ENCODE data around the gene SRGAP1. TPM values are rescaled to one million over a fixed set of nuclear protein-coding genes. Genes with fewer than 3 reads are reported as not detected.

SRGAP1 gene
- total and polyA plus RNA-seq, 2 of the 13 experiments (the other 11 are each of a cell fraction or from before 2014, with no cell fraction given): 1.6 to 3.4 TPM

- H3K9ac ChIP-seq (ENCODE audit: insufficient read depth, low read depth, low read length): no peak overlapping the region
- in situ Hi-C loops (cut with HindIII; ENCODE audit: extremely low pct_ligation_motif_present, low pct_unique_long_range_greater_than_20kb): no loop called here
- FAIRE-seq (no peak), DNase-seq (ENCODE audit: low spot score) (no peak), ATAC-seq (no peak)
- CTCF ChIA-PET (ENCODE audit: low intra/inter-chr PET ratio, low total read pairs): no interaction called here
- no peak overlapping the region for H3K4me3 ChIP-seq (replicated peaks in 1 of 3; ENCODE audit: insufficient read depth in 1 of 3, low read depth in 2 of 3, low read length in 3 of 3)
- H3K27ac ChIP-seq (ENCODE audit: extremely low read length, insufficient read depth, low read length): no peak overlapping the region
- H3K4me1 ChIP-seq (ENCODE audit: insufficient read depth, low read length): no peaks in the 10 kb centered on the region
- H3K9me3 ChIP-seq (ENCODE audit: low read length): no peaks in the 10 kb centered on the region
- H2AFZ ChIP-seq (ENCODE audit: low read length): no peak overlapping the region
- H4K20me1 ChIP-seq (ENCODE audit: insufficient read depth, low read length): no peaks in the 10 kb centered on the region
- no peak overlapping the region for H3K4me2 ChIP-seq (ENCODE audit: low read depth, low read length)
- no TSS peak for BruUV-seq (replicated peaks)
- intact Hi-C loops (cut with micrococcal nuclease; ENCODE audit: unreplicated experiment): no loop called here
- 91% methylated on average over 1 of the region's 1 CpG for WGBS (ENCODE audit: low lambda C conversion rate)
- no peaks in the 10 kb centered on the region for H3K36me3 ChIP-seq (replicated peaks in 1 of 2; ENCODE audit: control insufficient read depth in 1 of 2, insufficient read depth in 2 of 2, low read length in 2 of 2)
- POLR2A ChIA-PET: no interaction called here
- H3K27me3 ChIP-seq (ENCODE audit: control insufficient read depth in 1 of 2, insufficient read depth in 2 of 2, low read length in 2 of 2): no peaks in the 10 kb centered on the region
- no peaks in the 10 kb centered on the region for H3K79me2 ChIP-seq (ENCODE audit: insufficient read depth, low read length)
- no peak for TF ChIP-seq ASH2L (IDR thresholded peaks at IDR 0.05; ENCODE audit: insufficient read length, low read depth, low read length)
- no peak for TF ChIP-seq ZBED4 (CRISPR knock-in tag; IDR thresholded peaks at IDR 0.05; ENCODE audit: borderline replicate concordance)
- no peak for TF ChIP-seq ZBTB38 (CRISPR knock-in tag; IDR thresholded peaks at IDR 0.05)
- TF ChIP-seq GPBP1L1 (CRISPR knock-in tag; IDR thresholded peaks at IDR 0.05): no peak
- TF ChIP-seq TOPORS (CRISPR knock-in tag; IDR thresholded peaks at IDR 0.05): no peak
- no peak for TF ChIP-seq ZNF446 (CRISPR knock-in tag; IDR thresholded peaks at IDR 0.05)
- no peak for TF ChIP-seq NRL (CRISPR knock-in tag; IDR thresholded peaks at IDR 0.05; ENCODE audit: borderline replicate concordance)
- TF ChIP-seq ZNF350 (CRISPR knock-in tag; IDR thresholded peaks at IDR 0.05; ENCODE audit: borderline replicate concordance, low read depth): no peak
- no peak for TF ChIP-seq ZNF382 (CRISPR knock-in tag; IDR thresholded peaks at IDR 0.05; ENCODE audit: borderline replicate concordance)
- TF ChIP-seq NKX3-1 (CRISPR knock-in tag; IDR thresholded peaks at IDR 0.05): no peak
- TF ChIP-seq POGZ (CRISPR knock-in tag; IDR thresholded peaks at IDR 0.05): no peak
- TF ChIP-seq ZNF33A (CRISPR knock-in tag; IDR thresholded peaks at IDR 0.05; ENCODE audit: borderline replicate concordance): no peak
- no peak for TF ChIP-seq NBN (conservative IDR thresholded peaks at IDR 0.05)
- TF ChIP-seq ZNF431 (CRISPR knock-in tag; IDR thresholded peaks at IDR 0.05; ENCODE audit: borderline replicate concordance, low read depth): no peak
- TF ChIP-seq YEATS4 (CRISPR knock-in tag; IDR thresholded peaks at IDR 0.05; ENCODE audit: borderline replicate concordance): no peak
- no peak for TF ChIP-seq ZNF232 (CRISPR knock-in tag; IDR thresholded peaks at IDR 0.05; ENCODE audit: borderline replicate concordance)
- TF ChIP-seq U2AF2 (IDR thresholded peaks at IDR 0.05; ENCODE audit: low read depth, low read length): no peak
- no peak for TF ChIP-seq ZBTB21 (CRISPR knock-in tag; IDR thresholded peaks at IDR 0.05)
Measured at GRCh38 chr12:64107776-64108175, 263.3 kb downstream of the SRGAP1 start.
